Measurements from ENCODE around the gene PAM16.

The PAM16 gene

GRCh38 chr16:4332623-4333307 lies 18.4 kb downstream of the PAM16 start:
- no peak for DNase-seq

- DNase-seq = no peak
Measured at GRCh38 chr16:4332083-4332482, 19.0 kb downstream of the PAM16 start.

GRCh38 chr16:4330277-4330874 lies 20.7 kb downstream of the PAM16 start:
- DNase-seq = peak; percentile 81 to 94 (median 88)

DNA sequence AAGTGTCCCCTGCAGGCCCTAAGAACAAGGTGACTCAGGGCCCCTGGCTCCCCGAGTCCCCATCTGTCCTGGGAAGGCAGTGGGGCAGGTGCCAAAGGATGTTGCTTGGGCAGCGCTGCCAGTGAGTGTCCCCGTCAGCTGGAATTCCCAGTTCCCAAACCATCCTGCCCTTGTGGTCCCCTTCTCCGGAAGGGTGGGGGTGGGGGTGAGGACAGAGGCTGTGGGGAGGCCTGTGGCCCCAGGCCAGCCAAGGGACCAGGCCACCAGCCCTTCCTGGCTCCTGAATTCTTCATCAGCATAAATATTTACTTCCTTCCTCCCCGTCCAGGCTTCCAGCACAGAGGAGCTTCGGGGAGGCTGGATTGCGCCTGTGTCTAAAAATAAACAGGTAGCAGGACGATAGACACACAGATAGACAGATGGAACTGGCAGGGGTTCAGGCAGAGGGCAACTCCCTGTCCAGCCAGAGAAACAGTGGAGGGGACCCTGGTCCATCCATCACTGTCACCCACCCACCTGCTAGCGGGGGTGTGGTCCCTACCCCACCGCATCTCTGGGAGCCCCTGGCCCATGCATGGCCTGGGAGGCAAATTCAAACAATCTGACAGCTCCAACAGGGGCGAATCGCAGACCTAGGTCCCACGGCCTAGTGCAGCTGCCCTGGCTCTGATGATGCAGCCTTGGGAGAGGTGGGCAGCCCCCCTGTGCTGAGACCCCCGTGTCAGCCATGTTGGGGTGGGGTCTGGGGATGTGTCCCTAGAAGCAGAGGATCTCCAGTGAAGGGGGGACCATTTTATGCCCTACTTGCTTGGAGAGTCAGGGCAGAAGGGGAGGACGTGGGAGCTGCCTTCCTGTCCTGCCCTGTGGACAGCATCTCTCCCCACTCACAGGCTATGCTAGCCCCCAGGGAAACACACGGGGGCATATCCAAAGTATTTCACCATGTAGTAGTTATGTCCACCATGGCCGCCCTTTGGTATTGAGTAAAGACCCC lies 22.0 kb downstream of the PAM16 start:
- DNase-seq = no peak

DNA sequence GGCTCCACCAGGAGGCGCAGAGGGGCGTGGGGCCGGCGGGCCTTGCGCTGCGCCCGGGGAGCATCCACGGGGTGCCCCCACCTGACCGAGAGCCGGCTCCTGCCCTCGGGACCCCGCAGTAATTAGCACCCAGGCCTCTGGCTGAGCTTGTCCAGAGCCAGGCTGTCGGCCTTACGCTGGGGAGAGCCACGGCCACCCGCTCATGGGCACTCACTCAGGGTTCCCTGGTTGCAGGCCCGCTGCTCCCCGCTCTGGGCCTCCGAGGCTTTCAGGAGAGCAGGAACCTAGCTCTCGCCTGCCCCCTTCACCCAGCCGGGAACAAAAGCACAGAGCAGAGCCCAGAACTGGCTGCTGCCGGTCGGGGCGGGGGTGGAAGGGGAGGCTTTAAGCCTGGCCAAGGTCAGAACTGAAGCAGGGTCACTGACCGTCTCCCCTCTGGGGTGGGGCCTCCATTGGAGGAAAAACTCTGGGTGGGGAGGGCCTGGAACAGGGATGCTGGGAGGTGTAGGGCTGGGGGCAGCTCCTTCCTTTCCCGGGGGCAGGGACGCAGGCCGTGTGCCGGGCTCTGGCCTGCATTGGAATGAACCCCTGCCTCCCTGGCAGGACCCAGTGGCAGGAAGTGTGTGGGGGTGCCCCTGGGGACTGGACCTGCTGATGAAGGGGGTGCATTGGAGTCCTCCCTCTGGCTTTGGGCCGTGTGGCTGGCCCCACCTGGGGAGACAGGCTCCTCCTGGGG lies 22.9 kb downstream of the PAM16 start:
- peak; percentile 74 to 87 (median 77) for DNase-seq

DNA sequence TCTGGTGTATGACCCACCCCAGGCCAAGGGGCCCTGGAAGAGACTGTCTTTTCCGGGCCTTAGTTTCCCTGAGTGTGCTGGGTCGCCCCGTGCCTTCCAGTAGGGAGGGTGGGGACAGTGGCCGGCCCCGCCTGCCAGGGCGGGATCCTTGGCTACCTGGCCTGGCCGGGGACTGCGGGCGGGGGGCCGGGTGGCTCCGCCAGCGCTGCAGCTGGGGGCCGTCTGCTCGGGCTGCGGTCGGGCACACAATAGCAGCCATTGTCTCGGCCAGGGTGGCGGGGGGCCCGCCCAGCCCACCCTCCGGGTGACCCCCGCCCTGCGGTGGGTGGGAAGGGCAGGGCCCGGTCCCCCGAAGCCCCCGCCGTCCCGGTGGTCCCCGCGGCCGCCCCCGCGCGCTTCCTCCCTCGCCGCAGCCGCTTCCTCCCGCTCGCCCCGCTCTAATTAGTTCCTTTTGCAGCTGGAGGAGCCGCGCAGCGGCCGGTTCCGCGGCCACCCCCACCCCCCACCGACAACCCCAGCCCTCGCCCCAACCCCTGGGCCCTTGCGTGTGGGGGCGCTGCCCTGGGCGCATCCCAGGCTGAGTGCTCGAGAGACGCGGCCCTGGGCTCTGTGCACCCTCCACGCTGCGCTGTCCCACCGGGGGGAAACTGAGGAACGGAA lies 23.6 kb downstream of the PAM16 start:
- peak in 1 of 3 donors; percentile 43 for DNase-seq

- DNase-seq = peak; percentile 83 to 86 (median 83)
Measured at GRCh38 chr16:4325253-4325758, 25.8 kb downstream of the PAM16 start.

DNA sequence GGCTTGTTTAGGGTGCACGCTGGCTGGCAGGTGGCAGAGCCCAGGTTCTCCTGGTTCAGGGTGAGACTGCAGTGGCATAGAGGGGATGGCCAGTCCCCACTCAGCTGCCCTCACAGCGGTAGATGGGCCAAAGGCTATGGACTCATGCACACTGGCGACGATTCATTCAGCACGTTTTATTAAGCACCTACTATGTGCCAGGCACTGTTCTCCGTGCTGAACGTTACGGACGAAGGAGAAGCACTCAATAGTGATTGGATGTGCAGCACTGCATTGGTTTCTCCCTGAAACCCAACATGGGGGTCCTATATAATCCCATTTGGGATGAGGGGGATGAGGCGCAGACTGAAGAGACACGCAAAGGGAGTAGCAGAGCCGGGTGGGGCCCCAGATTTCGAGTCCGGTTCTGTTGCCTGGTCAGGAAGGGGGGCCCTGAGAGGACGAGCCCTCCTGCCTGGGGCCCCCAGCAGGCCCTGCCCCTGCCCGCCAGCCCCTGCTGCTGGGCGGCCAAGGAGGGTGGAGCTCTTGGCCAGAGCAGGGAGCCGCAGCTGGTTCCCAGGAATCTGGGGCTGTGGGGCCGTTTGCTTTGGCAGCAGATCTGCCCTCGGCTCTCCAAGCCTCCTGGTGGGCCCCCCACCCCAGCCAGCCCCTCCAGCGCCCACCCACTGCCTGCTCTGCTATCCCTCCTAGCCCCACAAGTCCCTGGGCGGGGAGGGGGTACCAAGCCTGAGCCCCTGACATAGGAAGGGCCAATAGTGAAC lies 26.4 kb downstream of the PAM16 start:
- no peak for DNase-seq

GRCh38 chr16:4323845-4324488 lies 27.2 kb downstream of the PAM16 start:
- DNase-seq = no peak

- DNase-seq = no peak
Measured at GRCh38 chr16:4323071-4323844, 27.9 kb downstream of the PAM16 start.

DNA sequence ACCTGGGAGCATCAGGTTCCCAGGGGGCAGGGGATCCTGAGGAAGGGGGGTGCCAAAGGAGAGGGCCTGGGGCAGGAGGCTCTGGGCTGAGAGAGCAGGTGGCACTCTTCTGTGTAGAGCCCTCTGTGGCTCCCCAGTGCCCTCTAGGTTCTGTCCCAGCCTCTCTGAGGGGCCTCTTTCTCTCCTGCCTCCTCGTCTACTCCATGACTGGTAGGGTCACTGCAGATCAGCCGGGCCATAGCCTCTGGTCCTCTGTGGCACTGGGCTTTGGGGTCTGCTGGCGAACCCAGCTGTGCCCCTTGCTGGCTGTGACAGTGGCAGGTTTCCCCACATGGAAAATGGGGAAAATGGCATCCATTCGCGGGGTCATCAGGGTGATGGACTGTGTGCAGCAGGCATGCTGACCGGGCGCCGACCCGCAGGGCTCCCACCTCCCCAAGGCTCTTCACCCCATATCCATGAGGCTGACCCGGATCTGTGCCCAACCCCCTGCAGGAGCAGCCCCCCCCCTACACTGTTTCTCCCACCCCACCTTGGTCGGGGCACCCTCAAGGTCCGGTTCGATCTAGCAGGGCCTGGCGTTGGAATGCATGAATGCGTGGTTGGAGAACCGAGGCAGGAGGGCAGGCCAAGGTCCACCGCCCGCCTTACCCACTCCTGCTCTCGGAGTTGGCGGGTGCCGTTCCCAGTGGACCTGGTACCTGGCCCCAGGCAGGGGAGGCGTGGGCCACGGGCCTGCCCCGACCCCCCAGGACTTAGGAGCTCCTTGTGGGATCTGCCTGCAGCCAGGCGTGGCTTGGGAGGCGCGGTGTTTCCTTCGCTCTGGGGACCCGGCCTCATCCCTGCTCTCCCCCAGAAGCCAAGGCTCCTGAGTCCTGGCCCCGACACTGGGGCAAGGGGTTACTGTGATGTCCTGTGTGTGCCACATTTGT lies 28.7 kb downstream of the PAM16 start:
- DNase-seq = no peak

DNA sequence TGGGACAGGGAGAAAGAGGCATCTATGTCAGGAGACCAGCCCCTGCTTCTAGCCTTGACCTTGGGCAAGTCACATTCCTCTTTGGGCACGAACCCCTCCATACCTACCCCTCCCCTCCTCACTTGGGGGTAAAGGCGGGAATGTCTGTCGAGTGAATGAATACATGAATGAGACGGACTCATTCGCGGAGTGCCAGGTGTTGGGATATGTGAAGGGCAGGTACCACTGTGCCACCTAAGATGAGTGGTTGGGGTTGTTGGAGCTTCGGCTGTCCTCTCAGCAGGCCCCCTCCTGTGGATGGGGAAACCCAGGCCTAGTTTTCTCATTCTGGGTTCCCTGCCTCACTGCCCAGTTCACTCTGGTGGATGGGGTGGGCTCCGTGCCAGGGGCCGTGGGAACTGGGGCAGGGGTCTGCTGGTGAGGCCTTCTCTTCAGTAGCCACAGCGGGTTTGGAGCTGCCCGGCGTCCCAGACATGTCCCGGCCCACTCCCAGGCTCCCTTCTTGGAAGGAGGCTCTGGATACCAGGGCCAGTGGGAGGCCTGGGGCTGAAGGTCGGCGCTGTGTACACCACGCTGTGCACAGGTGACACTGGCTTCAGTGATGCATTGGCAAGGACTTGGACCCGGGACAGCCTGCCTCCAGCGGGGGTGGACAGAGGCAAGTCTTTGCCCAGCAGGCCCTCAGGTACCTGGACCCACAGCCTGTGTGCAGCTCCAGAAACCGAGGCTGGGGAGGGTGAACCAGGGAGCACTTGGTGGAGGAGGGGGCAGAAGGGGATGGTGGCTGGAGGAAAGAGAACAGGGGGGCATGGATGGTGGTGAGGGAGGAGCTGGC lies 29.6 kb downstream of the PAM16 start:
- DNase-seq = no peak

GRCh38 chr16:4320571-4321137 lies 30.5 kb downstream of the PAM16 start:
- DNase-seq = no peak

DNA sequence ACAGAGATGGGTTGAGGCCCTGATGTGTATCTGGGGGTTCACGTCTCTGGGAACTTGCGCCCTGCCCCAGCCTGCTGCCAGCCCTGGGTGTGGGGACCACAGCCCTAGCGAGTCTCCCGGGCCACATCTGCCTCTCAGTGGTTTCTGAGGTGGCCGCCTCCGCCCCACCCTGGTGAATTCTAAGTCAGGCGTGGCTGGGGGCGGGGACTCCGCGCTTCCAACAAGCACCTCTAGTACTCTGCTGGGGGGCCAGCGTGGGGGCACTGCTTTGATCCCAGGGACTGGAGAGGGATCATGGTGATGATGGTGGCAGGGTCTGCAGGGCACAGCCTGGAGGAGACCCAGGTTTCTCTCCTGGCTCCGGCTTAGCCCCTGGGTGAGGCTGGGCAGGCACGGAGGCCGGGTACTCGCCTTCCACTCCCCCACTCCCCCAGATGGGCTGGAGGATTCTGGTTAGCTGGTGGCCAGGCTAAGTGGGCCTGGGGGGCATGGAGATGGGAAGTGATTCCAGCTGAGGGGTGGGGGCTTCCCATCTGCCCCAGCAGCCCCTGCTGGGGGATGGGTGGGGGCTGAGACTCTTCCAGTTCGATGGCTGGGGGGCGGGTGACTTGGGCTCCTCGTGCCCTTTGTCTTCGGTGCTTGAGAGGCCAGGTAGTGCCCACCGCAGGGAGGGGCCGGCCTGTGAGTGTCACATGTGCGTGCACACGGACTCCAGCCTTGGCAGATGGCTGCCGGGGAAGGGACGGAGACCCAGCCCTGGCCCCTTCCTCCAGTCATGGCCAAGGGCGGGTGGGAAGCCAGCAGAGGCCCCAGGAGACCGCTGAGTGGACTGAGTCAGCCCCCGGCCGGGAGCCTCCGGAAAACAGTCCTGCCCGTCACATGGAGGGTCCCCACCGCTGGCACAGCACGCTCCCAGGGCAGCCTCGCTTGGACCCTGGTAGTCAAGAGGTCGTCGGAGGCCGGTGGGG lies 31.4 kb downstream of the PAM16 start:
- DNase-seq = no peak

- DNase-seq = no peak
Measured at GRCh38 chr16:4318967-4319366, 32.2 kb downstream of the PAM16 start.

- DNase-seq = no peak
Measured at GRCh38 chr16:4318451-4318910, 32.6 kb downstream of the PAM16 start.
